HG02678 (cell line): Measurements from ENCODE around the gene MAD1L1.
"Not testable (repeated sequence)": the region's sequence is repeated elsewhere in the genome, so short reads cannot be mapped to it uniquely, and the experiment has no call there.

ENCODE experiments used
- ATAC-seq: cut with Tn5 transposase; IDR thresholded peaks from one replicate; pipeline ENCODE4 v1.9.1; 2021; ENCODE audit warnings: mild to moderate bottlenecking, moderate library complexity; ENCODE audit not compliant: unreplicated experiment

The MAD1L1 gene

GRCh38 chr7:1892011-1892965 is 340.5 kb downstream of the MAD1L1 start:
- ATAC-seq, result no peak

DNA sequence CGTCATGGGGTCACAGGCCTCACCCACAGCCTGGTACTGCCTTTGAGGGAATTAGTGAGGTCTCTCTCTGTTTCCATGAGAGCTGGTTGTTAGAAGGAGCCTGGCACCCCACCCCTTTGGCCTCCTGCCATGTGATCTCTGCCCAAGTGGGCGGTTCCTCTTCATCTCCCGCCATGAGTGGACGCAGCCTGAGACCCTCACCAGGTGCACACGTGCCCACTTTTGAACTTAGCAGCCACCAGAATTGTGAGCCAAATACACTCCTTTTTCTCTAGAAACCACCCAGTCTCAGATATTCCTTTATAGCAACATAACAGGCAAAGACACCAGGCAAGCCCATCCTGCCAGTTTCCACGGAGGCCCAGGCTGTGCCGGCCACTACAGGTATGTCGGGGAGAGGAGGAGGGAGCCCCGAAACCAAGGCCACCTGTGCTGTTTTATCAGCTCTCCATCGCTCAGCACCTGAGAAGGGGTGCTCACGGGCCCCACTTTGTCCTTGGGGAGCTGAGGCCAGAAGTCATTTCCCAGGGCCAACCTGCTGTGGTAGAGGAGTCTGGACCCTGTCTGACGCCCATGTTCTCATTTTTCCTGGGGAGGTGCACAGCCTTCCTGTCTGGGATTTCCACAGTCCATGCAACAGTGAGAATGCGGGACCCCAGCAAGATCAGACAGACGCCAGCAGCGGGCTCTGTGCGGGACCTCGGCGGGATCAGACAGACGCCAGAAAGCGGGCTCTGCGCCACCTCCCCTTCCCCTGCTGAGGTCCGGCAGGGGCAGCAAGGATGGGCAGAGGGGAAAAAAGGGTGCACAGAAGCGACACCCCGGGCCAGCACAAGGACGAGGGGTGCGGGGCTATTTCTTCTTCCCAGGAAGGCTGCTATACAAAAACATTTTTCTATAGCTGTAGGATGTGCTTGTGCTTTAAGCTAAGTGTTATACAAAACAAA is 342.2 kb downstream of the MAD1L1 start:
- ATAC-seq, result no peak

DNA sequence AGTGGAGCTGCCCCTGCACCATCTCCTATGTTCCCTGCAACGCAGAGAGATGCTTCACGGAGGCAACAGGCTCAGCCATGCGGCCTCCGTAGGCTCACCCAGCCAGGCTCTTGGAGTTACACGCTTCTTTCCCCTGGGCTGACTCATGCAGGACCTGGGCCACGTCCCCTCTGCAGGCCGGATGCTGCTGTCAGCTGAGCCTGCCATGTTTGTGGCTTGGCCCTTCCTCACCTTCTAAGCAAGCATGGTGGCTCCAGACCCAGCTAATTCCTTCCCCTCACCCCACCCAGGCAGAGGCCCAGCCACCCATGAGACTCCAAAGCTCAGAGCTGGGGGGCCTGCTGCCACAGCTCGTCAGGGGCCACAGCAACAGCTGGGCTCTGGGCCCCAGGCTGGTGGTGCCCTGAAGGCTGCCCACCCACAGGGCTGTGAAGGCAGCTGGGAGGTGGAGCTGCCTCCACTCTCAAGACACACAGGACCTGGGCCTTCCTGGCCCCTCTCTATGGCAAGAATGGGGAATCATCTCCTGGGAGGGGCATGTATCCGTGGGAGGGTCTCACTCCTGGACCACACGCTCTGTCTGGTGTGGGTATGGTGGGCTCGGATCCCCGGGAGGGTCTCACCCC is 343.1 kb downstream of the MAD1L1 start:
- no peak for ATAC-seq

DNA sequence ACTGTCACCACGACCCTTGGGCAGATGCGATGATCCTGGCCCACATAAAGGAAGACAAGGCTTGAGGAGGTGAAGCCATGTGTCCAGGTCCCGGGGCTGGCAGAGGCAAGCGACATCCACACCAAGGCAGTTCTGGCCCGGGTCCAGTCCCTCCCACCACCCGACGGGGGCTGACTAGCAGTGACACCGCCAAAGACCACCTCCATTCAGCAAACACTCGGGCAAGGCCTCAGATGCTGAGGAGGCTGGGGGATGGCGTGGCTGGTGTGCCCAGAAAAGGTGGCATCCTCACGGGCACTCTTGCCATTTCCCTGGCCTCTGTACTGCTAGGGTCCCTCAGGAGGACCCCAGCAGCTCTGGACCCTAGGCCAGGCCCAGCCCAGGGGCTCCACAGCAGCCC is 343.7 kb downstream of the MAD1L1 start:
- no peak for ATAC-seq

- ATAC-seq, result no peak
Measured at GRCh38 chr7:1888425-1888824, 344.3 kb downstream of the MAD1L1 start.

GRCh38 chr7:1887251-1887650 is 345.5 kb downstream of the MAD1L1 start:
- no peak for ATAC-seq

DNA sequence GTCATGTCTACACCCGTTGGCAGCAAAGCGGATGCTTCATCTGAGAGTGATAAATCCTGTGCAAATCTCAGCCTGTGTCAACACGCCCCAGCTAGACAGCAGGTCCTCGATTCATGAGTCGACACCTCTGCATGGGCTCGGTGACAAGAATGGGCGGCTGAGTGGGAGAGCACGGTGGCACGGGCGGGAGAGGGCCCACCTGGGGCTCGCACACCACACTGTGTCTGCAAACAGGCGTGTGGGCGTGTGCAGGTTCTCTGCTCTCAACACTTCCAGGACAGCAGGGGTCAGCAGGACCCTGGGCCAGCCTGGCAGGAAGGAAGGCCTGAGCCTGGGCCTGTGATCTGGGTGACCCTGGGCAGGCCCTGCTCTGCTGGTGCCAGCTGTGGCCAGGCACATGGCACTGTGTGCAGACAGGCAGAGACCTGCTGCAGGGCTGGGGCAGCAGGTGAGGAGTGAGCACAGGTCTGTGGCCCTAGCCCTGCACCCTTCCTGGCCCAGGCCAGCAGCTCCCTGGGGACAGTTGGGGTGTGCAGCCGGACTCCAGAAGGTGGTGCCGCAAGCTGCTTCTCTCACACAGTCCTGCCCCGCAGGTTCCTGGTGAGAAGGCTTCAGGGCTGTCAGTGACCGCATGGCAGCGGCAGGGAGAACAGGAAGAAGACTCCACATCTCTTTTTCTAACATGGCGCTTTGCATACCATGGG is 346.2 kb downstream of the MAD1L1 start:
- ATAC-seq, result no peak

GRCh38 chr7:1885465-1886226 is 347.1 kb downstream of the MAD1L1 start:
- ATAC-seq, result no peak

DNA sequence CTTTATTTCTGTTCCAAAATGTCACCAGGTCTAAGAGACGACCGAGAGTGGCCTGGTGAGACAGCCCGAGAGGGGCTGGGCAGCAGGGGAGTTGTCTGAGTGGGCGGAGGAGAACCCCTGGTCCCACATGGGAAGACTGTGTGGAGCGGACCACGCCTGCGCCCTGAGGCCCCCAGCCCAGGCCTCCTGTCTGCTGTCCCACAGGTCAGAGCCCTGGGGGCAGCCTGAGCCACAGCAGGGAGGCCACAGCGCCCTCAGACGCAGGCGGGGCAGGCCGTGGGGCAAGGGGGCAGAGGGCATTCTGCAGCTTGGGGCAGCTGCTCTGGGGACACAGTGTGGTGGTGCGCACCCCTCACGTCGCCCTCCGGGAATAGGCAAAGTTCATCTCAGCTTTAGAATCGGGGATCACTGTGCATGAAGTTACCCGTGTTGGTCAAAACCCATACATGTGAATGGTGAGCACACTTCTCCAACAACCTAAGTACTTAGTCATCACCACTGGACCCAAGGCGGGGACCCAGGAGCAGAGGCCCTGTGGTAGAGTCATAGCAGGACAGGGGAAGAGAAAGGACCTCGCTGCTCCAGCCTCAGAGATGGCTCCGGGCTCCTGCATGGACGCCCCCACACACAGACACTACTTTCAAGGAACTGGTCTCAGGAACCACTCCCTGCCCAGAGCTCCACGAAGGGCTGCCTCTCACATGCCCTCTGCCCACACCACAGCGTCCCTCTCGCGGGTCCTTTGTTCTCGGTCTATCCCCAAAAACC is 348.0 kb downstream of the MAD1L1 start:
- no peak for ATAC-seq

GRCh38 chr7:1883834-1884582 is 348.7 kb downstream of the MAD1L1 start:
- no peak for ATAC-seq

GRCh38 chr7:1883031-1883761 is 349.5 kb downstream of the MAD1L1 start:
- no peak for ATAC-seq

DNA sequence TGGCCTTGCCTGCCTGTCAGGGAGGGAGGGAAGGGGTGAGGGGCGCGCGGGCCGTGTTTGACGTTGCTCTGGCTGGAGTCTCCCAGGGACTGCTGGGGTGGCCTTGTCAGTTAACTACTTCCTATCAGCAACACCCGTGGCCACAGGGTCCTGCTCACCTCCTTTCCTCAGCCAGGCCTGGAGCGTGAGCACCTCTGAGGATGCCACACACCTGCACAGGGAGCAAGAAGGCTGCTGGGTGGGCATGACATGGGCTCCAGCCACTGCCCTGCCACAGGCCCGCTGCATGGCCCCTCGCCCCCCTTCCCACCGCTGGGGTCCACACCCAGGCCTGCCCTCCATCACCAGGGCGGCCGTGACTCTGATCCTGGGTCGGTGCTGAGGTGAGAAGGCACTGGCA is 350.3 kb downstream of the MAD1L1 start:
- no peak for ATAC-seq

- ATAC-seq, result no peak
Measured at GRCh38 chr7:1881946-1882345, 350.8 kb downstream of the MAD1L1 start.

DNA sequence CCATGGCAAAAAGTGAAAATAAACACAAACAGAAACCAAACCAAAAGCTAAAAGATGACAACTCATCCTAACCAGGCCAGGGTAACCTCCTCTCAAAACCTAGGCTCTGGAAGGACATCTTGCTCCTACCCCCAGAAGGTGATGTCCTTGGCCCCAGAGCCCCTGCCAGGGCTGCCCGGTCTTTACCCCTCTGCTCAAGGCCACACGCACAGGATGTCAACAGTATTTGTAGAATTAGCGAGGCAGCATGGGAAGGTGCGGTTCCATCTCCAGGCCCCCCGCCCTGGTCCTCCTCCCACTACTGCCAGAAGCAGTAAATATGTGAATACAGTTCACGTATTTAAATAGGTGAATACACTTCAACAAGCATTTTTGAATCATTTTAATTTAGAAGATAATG is 356.1 kb downstream of the MAD1L1 start:
- ATAC-seq, result not testable (repeated sequence)

DNA sequence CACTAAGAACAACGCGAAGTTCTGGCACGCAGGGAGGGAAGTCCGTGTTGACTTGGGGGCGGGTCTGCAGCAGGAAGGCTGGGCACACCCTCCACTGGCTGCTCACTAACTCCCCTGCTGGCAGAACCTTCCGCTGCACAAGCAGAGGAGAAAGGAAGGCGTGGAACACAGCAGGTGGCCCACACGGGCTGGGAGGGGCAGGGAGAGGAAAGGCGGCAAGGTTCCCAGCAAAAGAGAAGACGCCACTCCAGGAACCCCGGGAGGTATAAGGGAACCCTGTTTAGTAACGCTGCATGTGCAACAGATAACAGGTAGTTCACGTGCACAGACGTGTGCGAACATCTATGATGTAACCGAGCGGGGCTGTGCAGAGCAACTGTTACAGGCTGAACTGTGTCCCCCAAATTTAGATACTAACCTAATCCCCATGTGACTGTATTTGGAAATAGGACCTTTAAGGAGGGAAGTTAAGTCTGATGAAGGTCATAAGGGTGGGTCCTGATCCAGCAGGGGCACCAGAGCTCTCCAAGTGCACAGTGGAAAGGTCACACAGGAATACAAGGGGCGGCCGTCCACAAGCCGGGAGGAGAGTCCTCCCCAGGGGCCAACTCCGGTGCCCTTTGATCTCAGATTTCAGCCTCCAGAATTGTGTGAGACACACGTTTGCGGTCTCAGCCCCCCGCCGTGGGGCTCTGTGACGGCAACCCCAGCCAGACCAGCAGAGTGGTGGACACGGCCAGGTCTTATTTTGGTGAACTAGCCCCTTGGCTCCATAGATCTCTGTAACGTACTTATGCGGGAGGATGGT is 357.1 kb downstream of the MAD1L1 start:
- not testable (repeated sequence) for ATAC-seq

DNA sequence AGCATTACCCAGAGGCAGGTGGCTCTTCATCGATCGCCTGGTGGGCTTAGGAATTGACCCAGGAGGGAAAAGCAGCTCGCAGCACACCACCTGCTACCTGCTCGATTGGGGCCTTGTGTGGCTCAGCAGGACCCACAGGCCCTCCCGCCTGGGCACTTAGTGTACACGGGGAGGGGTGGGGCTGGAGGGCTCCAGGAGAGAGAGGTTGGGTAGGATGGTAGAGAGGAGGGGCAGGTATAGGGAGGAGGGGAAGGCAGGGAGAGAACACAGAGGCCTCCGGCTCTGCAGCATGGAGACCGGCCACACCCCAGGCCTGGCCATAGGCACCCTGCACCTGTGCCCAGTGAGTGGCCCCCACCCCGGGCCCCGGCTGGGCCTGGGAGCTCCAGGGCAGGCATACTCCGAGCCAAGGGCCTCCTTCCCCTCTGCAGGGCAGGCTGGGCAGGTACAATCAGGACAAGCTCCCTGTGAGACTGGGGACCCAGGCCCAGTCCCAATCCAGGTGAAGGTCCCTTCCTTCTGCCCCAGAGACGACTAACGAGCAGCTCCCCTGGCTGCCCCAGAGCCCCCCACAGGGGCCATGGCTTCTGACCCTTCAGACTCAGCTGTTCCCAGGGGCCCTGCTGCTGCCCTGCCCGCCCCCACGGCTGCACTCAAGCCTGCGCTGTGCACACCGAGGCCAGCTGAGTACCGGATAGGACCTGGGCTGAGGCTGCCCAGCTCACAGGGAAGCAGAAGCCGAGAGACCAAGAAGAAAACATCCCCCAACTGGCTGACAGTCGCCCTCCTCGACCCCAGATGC is 358.0 kb downstream of the MAD1L1 start:
- not testable (repeated sequence) for ATAC-seq
